Activated CD8-positive, alpha-beta memory T cell treated with anti-CD3 and anti-CD28 coated beads, Interleukin-2, amount 50 U/mL, for 1 hour (primary cell): ENCODE measurements around the gene CDK16.
"Not testable (repeated sequence)": the region's sequence is repeated elsewhere in the genome, so short reads cannot be mapped to it uniquely, and the experiment has no call there.

Experiments
- DNase-seq: peaks from one replicate; pipeline ENCODE4 v3.0.0-alpha.2; 2020; ENCODE audit errors: extremely low read depth

CDK16 gene

GRCh38 chrX:47250017-47250347 lies 31.5 kb downstream of the CDK16 start:
- no peak for DNase-seq

DNA sequence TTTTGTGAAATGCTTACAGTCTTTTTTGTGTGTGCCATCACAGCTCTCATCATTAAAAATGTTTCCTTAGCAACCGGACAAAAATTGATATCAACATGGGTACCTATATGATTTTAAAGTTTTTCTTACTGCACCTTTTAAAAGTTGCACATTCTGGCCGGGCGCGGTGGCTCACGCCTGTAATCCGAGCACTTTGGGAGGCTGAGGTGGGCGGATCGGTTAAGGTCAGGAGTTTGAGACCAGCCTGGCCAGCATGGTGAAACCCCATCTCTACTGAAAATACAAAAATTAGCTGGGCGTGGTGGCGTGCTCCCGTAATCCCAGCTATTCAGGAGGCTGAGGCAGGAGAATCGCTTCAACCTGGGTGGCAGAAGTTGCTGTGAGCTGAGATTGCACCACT lies 39.1 kb downstream of the CDK16 start:
- DNase-seq: not testable (repeated sequence)

DNA sequence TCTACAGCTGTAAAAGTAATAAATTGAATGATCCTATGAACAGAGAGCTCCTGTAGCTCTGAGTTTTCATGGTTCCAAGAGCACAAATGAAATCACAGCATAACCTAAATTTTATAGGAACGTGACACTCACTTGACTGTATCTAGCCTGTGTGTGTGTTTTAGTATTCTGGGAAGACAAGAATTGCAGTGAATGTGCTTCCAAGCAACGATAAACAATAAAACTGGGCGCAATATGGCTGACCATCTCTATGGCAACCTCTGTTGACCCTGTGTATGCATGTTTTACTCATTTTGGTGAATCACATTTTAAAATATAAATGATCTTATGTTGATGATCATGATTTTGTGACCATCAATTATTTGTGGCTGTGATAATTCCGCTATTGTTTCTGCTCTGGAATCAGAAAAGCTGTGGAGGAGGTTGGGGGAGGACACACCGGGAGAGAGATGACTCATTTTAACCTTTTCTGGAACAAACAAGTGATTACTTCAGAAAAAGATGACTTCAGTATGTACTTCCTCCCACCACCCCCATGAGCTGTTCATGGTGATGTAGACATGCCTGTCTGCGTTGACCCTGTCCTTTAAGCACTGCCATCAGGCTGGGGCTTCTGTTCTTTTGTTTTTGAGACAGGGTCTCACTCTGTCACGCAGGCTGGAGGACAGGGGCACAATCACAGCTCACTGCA lies 46.1 kb downstream of the CDK16 start:
- no peak for DNase-seq

- DNase-seq: no peak
Observed at GRCh38 chrX:47266643-47267042, 48.2 kb downstream of the CDK16 start.

GRCh38 chrX:47272013-47272408 lies 53.5 kb downstream of the CDK16 start:
- DNase-seq: no peak

- no peak for DNase-seq
Observed at GRCh38 chrX:47273011-47273730, 54.7 kb downstream of the CDK16 start.

DNA sequence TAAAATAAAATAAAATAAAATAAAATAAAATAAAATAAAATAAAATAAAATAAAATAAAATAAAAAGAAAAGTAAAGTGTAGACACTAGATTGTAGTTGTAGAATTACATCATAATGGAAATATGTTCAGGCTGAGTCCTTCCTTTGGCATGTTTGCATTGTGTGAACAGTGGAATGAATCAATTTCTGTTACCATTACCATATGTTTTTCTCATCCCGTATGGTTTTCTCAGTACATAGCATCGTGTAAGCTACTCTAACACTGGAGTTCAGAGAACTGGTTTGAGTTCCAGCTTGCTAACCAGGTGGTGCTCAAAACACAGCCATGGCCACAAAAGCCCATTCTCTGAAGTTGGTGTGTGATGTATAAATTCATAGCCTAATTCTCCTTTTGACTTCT lies 60.2 kb downstream of the CDK16 start:
- no peak for DNase-seq
